HCT116 (cell line): ENCODE data around the gene RNF11. TPM values are rescaled to one million over a fixed set of nuclear protein-coding genes. Genes with fewer than 3 reads are reported as not detected.

Experiments used
- ATAC-seq: fragments of 200-7000 bp; cut with Tn5 transposase; 2 replicates; pipeline ENCODE4 v1.9.1; 2020; ENCODE audit warnings: mild to moderate bottlenecking, moderate library complexity
- BruUV-seq: library from RNA; stranded (reverse); fragments of 400-500 nt; replicated peaks from 2 replicates; lab custom pipeline; 2021; lab: Mats Ljungman, UMichigan
- CTCF ChIA-PET: fragments of 300-600 bp; sonication (Branson Sonifier 250); formaldehyde crosslinking; loops from one replicate; lab custom pipeline; 2021; ENCODE audit warnings: antibody characterized with exemption; lab: Charles Lee
- POLR2A ChIA-PET: fragments of 300-600, 350-600 bp; sonication (Branson Sonifier 250); formaldehyde crosslinking; loops from one replicate; lab custom pipeline; 2021; ENCODE audit warnings: antibody characterized with exemption; lab: Charles Lee
- RAD21 ChIA-PET, 2 experiments: fragments of 300-600 bp; sonication (Branson Sonifier 250); formaldehyde crosslinking; loops; one replicate each; lab custom pipeline; 2023; ENCODE audit warnings: low total read pairs in 2 of 2; ENCODE audit not compliant: uncharacterized antibody in 2 of 2, unreplicated experiment in 2 of 2, low non-redundant PET in 1 of 2; lab: Charles Lee
- DNase-seq: peaks from one replicate; pipeline ENCODE4 v3.0.0-alpha.2; 2010; ENCODE audit warnings: low read depth, low spot score
- H2AFZ ChIP-seq: fragments of 200-600 bp; shearing (Covaris generic), sonication (generic); 2 replicates; pipeline ENCODE4 v1.6.1; 2017; ENCODE audit warnings: low read depth, mixed run types, mixed read lengths, antibody characterized with exemption, low read length; ENCODE audit not compliant: poor library complexity, severe bottlenecking
- H3K27ac ChIP-seq: 2 replicates; pipeline ENCODE4 v1.5.1; 2012; ENCODE audit warnings: low read depth, low read length
- H3K27me3 ChIP-seq: fragments of 200-600 bp; sonication (generic); 2 replicates; pipeline ENCODE4 v1.6.1; 2016; ENCODE audit warnings: mixed run types, low read length, mixed read lengths; ENCODE audit not compliant: insufficient read depth
- H3K36me3 ChIP-seq, 2 experiments: fragments of 200-500 bp in 1 of 2; fragments of 200-600 bp in 1 of 2; sonication (Bioruptor generic) in 1 of 2; sonication (generic) in 1 of 2; 2 replicates each; pipeline versions ENCODE4 v1.5.1 to v1.6.1; 2014 to 2016; ENCODE audit warnings: low read length in 2 of 2, inconsistent platforms in 1 of 2, mixed read lengths in 1 of 2, mixed run types in 1 of 2; ENCODE audit not compliant: insufficient read depth in 2 of 2, control insufficient read depth in 1 of 2
- H3K4me1 ChIP-seq, 2 experiments: fragments of 200-600 bp in 1 of 2; sonication (generic) in 1 of 2; 2 replicates each; pipeline versions ENCODE4 v1.5.1 to v1.6.1; 2012 to 2017; ENCODE audit warnings: low read length in 2 of 2, inconsistent platforms in 1 of 2, mild to moderate bottlenecking in 1 of 2, mixed read lengths in 1 of 2, mixed run types in 1 of 2, moderate library complexity in 1 of 2; ENCODE audit not compliant: insufficient read depth in 2 of 2, control insufficient read depth in 1 of 2
- H3K4me2 ChIP-seq: fragments of 200-600 bp; sonication (generic); 2 replicates; pipeline ENCODE4 v1.6.1; 2017; ENCODE audit warnings: mixed run types, low read length, mixed read lengths
- H3K4me3 ChIP-seq, 2 experiments: fragments of 200-600 bp in 1 of 2; sonication (generic) in 1 of 2; replicated peaks in 1 of 2; 2 replicates each; pipeline ENCODE4 v1.5.1; 2011 to 2016; ENCODE audit warnings: low read length in 2 of 2, control low read depth in 1 of 2, low read depth in 1 of 2, mild to moderate bottlenecking in 1 of 2, mixed read lengths in 1 of 2, mixed run types in 1 of 2
- H3K79me2 ChIP-seq: fragments of 200-600 bp; sonication (generic); 2 replicates; pipeline ENCODE4 v1.6.1; 2017; ENCODE audit warnings: mild to moderate bottlenecking, mixed run types, low read length, moderate library complexity, mixed read lengths; ENCODE audit not compliant: insufficient read depth
- H3K9ac ChIP-seq: fragments of 200-600 bp; sonication (generic); 2 replicates; pipeline ENCODE4 v1.6.1; 2016; ENCODE audit warnings: low read length, mixed read lengths
- H3K9me2 ChIP-seq: fragments of 200-600 bp; sonication (generic), shearing (Covaris generic); 2 replicates; pipeline ENCODE4 v1.6.1; 2017; ENCODE audit warnings: mixed run types, mild to moderate bottlenecking, moderate library complexity; ENCODE audit not compliant: insufficient read depth
- H3K9me3 ChIP-seq, 2 experiments: fragments of 200-500 bp in 1 of 2; fragments of 200-600 bp in 1 of 2; sonication (Bioruptor generic) in 1 of 2; sonication (generic) in 1 of 2; 2 replicates each; pipeline ENCODE4 v1.6.1; 2014 to 2017; ENCODE audit warnings: low read length in 2 of 2, mixed read lengths in 2 of 2, inconsistent platforms in 1 of 2, low read depth in 1 of 2, mild to moderate bottlenecking in 1 of 2, mixed run types in 1 of 2, moderate library complexity in 1 of 2; ENCODE audit not compliant: control insufficient read depth in 1 of 2, insufficient read depth in 1 of 2
- H4K20me1 ChIP-seq: fragments of 200-600 bp; sonication (generic), shearing (Covaris generic); 2 replicates; pipeline ENCODE4 v1.6.1; 2017; ENCODE audit warnings: mixed run types, mild to moderate bottlenecking, moderate library complexity; ENCODE audit not compliant: insufficient read depth
- CBX3 ChIP-seq: IDR thresholded peaks from 2 replicates; pipeline ENCODE4 v1.6.1; 2012; ENCODE audit warnings: low read depth
- CEBPB ChIP-seq: IDR thresholded peaks from 2 replicates; pipeline ENCODE4 v1.6.1; 2012; ENCODE audit warnings: low read depth
- CTCF ChIP-seq, 3 experiments: fragments of 200-600 bp in 1 of 3; sonication (generic) in 1 of 3; IDR thresholded peaks in 2 of 3; conservative IDR thresholded peaks in 1 of 3; 2 replicates each; pipeline ENCODE4 v1.5.1; 2012 to 2017; ENCODE audit warnings: low read depth in 2 of 3, low read length in 2 of 3, antibody characterized with exemption in 1 of 3, borderline replicate concordance in 1 of 3, control low read depth in 1 of 3, mild to moderate bottlenecking in 1 of 3, mixed read lengths in 1 of 3, mixed run types in 1 of 3, moderate library complexity in 1 of 3; ENCODE audit not compliant: insufficient read depth in 1 of 3
- EGR1 ChIP-seq: IDR thresholded peaks from 2 replicates; pipeline ENCODE4 v1.6.1; 2012; ENCODE audit warnings: low read depth
- ELF1 ChIP-seq: IDR thresholded peaks from 2 replicates; pipeline ENCODE4 v1.6.1; 2012; ENCODE audit warnings: low read depth, borderline replicate concordance
- EZH2 ChIP-seq: fragments of 200-600 bp; sonication (generic); IDR thresholded peaks from 2 replicates; pipeline ENCODE4 v1.6.1; 2017; ENCODE audit warnings: antibody characterized with exemption, mixed run types
- FOSL1 ChIP-seq: IDR thresholded peaks from 2 replicates; pipeline ENCODE4 v1.6.1; 2012; ENCODE audit warnings: low read depth
- JUND ChIP-seq: IDR thresholded peaks from 2 replicates; pipeline ENCODE4 v1.6.1; 2012
- MAX ChIP-seq: IDR thresholded peaks from 2 replicates; pipeline ENCODE4 v1.6.1; 2012
- POLR2AphosphoS5 ChIP-seq: IDR thresholded peaks from 2 replicates; pipeline ENCODE4 v1.6.1; 2011; ENCODE audit warnings: mild to moderate bottlenecking, low read depth, low read length, moderate library complexity
- RAD21 ChIP-seq: IDR thresholded peaks from 2 replicates; pipeline ENCODE4 v1.6.1; 2012; ENCODE audit warnings: low read depth, mild to moderate bottlenecking
- TCF7L2 ChIP-seq: IDR thresholded peaks from 2 replicates; pipeline ENCODE4 v1.7.0; 2011; ENCODE audit warnings: borderline replicate concordance, inconsistent platforms; ENCODE audit not compliant: insufficient read depth, insufficient read length; ENCODE audit errors: extremely low read depth
- ZFX ChIP-seq: fragments of 450-650 bp; IDR thresholded peaks from 2 replicates; pipeline ENCODE4 v1.6.1; 2017
- ZNF274 ChIP-seq: fragments of 200-500 bp; sonication (Bioruptor generic); IDR thresholded peaks from 2 replicates; pipeline ENCODE4 v1.6.1; 2014; ENCODE audit warnings: mild to moderate bottlenecking, low read depth, low read length, inconsistent platforms
- intact Hi-C: fragments of 100-400 bp; cut with micrococcal nuclease; formaldehyde crosslinking; loops from 2 replicates; pipeline ENCODE4 v1.10.0; 2022
- total RNA-seq: library from RNA; stranded (reverse); gene quantifications from one replicate; pipeline ENCODE4 v1.2.1, GENCODE V29; 2021; ENCODE audit not compliant: unreplicated experiment

The RNF11 gene
- total RNA-seq, 1 experiment from 2014 or later, result 60.9 TPM

- Histone ChIP-seq H3K9me2 (no peaks in the 10 kb centered on the region), H3K36me3 (no peaks in the 10 kb centered on the region), H3K9ac (no peak overlapping the region), H3K27me3 (no peaks in the 10 kb centered on the region), H2AFZ (no peak overlapping the region), H3K4me3 (no peak overlapping the region), H3K27ac (no peak overlapping the region), H3K9me3 (no peaks in the 10 kb centered on the region), H4K20me1 (no peaks in the 10 kb centered on the region), H3K4me2 (no peak overlapping the region), H3K79me2 (no peaks in the 10 kb centered on the region), H3K4me1 (no peaks in the 10 kb centered on the region)
- POLR2A ChIA-PET, result no interaction called here
- no TSS peak for BruUV-seq
- intact Hi-C loops, result no loop called here
- CTCF ChIA-PET, result interaction anchor here (1.1 kb wide), 1 partner anchor 22 kb away, joined by 3 read pairs; no protein-coding TSS in a partner anchor
- TF ChIP-seq TCF7L2 (no peak), RAD21 (no peak), CBX3 (no peak), ZFX (no peak), POLR2AphosphoS5 (no peak), ELF1 (no peak), CEBPB (no peak), EZH2 (no peak), FOSL1 (no peak), CTCF (IDR thresholded peaks at IDR 0.05 in 2 of 3, conservative IDR thresholded peaks at IDR 0.05 in 1 of 3; ENCODE audit: borderline replicate concordance in 1 of 3, insufficient read depth in 1 of 3, low read depth in 2 of 3, low read length in 2 of 3) (no peak), MAX (no peak), ZNF274 (no peak), EGR1 (no peak), JUND (no peak)
- ATAC-seq (no peak), DNase-seq (no peak)
- RAD21 ChIA-PET, result no interaction called here
Measured at GRCh38 chr1:51214615-51215131, 21.4 kb upstream of the RNF11 start.
